Stomach (tissue), 9 donors: ENCODE data around the gene NEUROD6. TPM values are rescaled to one million over a fixed set of nuclear protein-coding genes. Genes with fewer than 3 reads are reported as not detected.

ENCODE experiments used
- DNase-seq, 2 donors: peaks; one replicate each; pipeline versions ENCODE4 v3.0.0 to v3.0.0-alpha.2; 2013 to 2019
- H3K27ac ChIP-seq, 5 donors: fragments of 200-600 bp in 4 of 5; sonication (generic) in 4 of 5; one replicate each; pipeline ENCODE4 v1.5.1; 2013 to 2019; ENCODE audit warnings: mild to moderate bottlenecking in 1 of 5, moderate library complexity in 1 of 5
- H3K27me3 ChIP-seq, 3 donors: fragments of 200-600 bp; sonication (generic); one replicate each; pipeline ENCODE4 v1.5.1; 2017 to 2019; ENCODE audit warnings: mixed run types in 1 of 3
- H3K36me3 ChIP-seq, 4 donors: fragments of 200-600 bp; sonication (generic); 1 replicate in 3 of 4; 2 replicates in 1 of 4; pipeline ENCODE4 v1.5.1; 2016 to 2019
- H3K4me1 ChIP-seq, 4 donors: fragments of 200-600 bp; sonication (generic); one replicate each; pipeline ENCODE4 v1.5.1; 2016 to 2019
- H3K4me3 ChIP-seq, 4 donors: fragments of 200-600 bp; sonication (generic) in 3 of 4; one replicate each; pipeline ENCODE4 v1.5.1; 2016 to 2019; ENCODE audit warnings: mild to moderate bottlenecking in 1 of 4
- H3K9me3 ChIP-seq, 4 donors: fragments of 200-600 bp; sonication (generic); one replicate each; pipeline ENCODE4 v1.5.1; 2016 to 2019
- CTCF ChIP-seq, 7 experiments: fragments of 450-650 bp in 4 of 7; fragments of 200-600 bp in 3 of 7; sonication (generic) in 3 of 7; IDR thresholded peaks; one replicate each; pipeline ENCODE4 v1.5.1; 2016 to 2019; ENCODE audit warnings: antibody characterized with exemption in 7 of 7, control low read depth in 2 of 7, mild to moderate bottlenecking in 1 of 7
- EP300 ChIP-seq: sonication (generic); formaldehyde crosslinking; IDR thresholded peaks from one replicate; pipeline ENCODE4 v1.6.1; 2017; ENCODE audit warnings: antibody characterized with exemption
- POLR2A ChIP-seq, 4 donors: fragments of 450-650 bp; IDR thresholded peaks; one replicate each; pipeline ENCODE4 v1.6.1; 2016; ENCODE audit warnings: antibody characterized with exemption in 4 of 4, control low read depth in 2 of 4, mild to moderate bottlenecking in 1 of 4, moderate library complexity in 1 of 4
- POLR2AphosphoS5 ChIP-seq, 3 donors: sonication (generic); formaldehyde crosslinking; IDR thresholded peaks; one replicate each; pipeline ENCODE4 v1.6.1; 2016; ENCODE audit warnings: antibody characterized with exemption in 3 of 3
- WGBS, 5 donors: extraction: QIAGEN DNeasy Blood & Tissue Kit in 3 of 5; methylation state at CpG; one replicate each; pipeline versions ENCODE4 v1.1.5 to v1.1.7; 2013 to 2018; 5-methylcytosine and 5-hydroxymethylcytosine counted together
- intact Hi-C: fragments of 100-400 bp; cut with DNase I; formaldehyde crosslinking; loops from one replicate; pipeline ENCODE4 v1.15.1; 2023; ENCODE audit warnings: low total_unique reads
- polyA plus RNA-seq, 3 donors: library from polyadenylated mRNA; stranded (reverse); fragments of 200-250 nt; gene quantifications; one replicate each; pipeline ENCODE4 v1.2.3, GENCODE V29; 2013
- total RNA-seq, 5 donors: library from RNA; depleted of rRNA; stranded (reverse); fragments of >200 nt; gene quantifications; one replicate each; pipeline versions ENCODE4 v1.1.0 to v1.2.3, GENCODE V29; 2014 to 2016
- donor health status: healthy with polysubstance abuse.
- donor health status: Bipolar disorder and iron deficiency.
- donor health status: healthy.

The NEUROD6 gene
- total and polyA plus RNA-seq, 8 donors: not detected

GRCh38 chr7:31315758-31316157, 24.8 kb downstream of the NEUROD6 start:
- H3K27ac ChIP-seq: no peak overlapping the region
- H3K36me3 ChIP-seq: no peaks in the 10 kb centered on the region
- no peak for TF ChIP-seq POLR2AphosphoS5 (IDR thresholded peaks at IDR 0.05)
- no peak for TF ChIP-seq CTCF (IDR thresholded peaks at IDR 0.05)
- no peak for TF ChIP-seq POLR2A (IDR thresholded peaks at IDR 0.05)
- no peak for TF ChIP-seq EP300
- no peaks in the 10 kb centered on the region for H3K27me3 ChIP-seq
- intact Hi-C loops: no loop called here
- no peak overlapping the region for H3K4me3 ChIP-seq
- no peaks in the 10 kb centered on the region for H3K9me3 ChIP-seq
- no peaks in the 10 kb centered on the region for H3K4me1 ChIP-seq
- WGBS, 5 donors: 78 to 100% (median 94%) methylated on average over 1 of the region's 1 CpG
- DNase-seq: no peak

GRCh38 chr7:31314781-31315180, 25.7 kb downstream of the NEUROD6 start:
- no peaks in the 10 kb centered on the region for H3K4me1 ChIP-seq
- TF ChIP-seq CTCF (IDR thresholded peaks at IDR 0.05) (no peak), POLR2AphosphoS5 (IDR thresholded peaks at IDR 0.05) (no peak), EP300 (no peak), POLR2A (IDR thresholded peaks at IDR 0.05) (no peak)
- no peaks in the 10 kb centered on the region for H3K9me3 ChIP-seq
- no peaks in the 10 kb centered on the region for H3K27me3 ChIP-seq
- intact Hi-C loops: no loop called here
- WGBS, 5 donors: 26 to 50% (median 47%) methylated on average over 4 of the region's 4 CpGs
- no peak for DNase-seq
- H3K27ac ChIP-seq: no peak overlapping the region
- H3K4me3 ChIP-seq: no peak overlapping the region
- H3K36me3 ChIP-seq: no peaks in the 10 kb centered on the region

- Histone ChIP-seq H3K4me3 (no peak overlapping the region), H3K36me3 (no peaks in the 10 kb centered on the region), H3K9me3 (no peaks in the 10 kb centered on the region), H3K4me1 (no peaks in the 10 kb centered on the region), H3K27me3 (peaks cover 0 to 3% (median 0%) of the 10 kb centered on the region in 3 donors), H3K27ac (no peak overlapping the region)
- no peak for DNase-seq
- intact Hi-C loops: no loop called here
- TF ChIP-seq CTCF (IDR thresholded peaks at IDR 0.05) (no peak), EP300 (no peak), POLR2AphosphoS5 (IDR thresholded peaks at IDR 0.05) (no peak), POLR2A (IDR thresholded peaks at IDR 0.05) (no peak)
- WGBS, 5 donors: 74 to 90% (median 88%) methylated on average over 7 of the region's 7 CpGs
These were observed 27.6 kb downstream of the NEUROD6 start for GRCh38 chr7:31312889-31313288.

GRCh38 chr7:31311552-31311951, 29.0 kb downstream of the NEUROD6 start:
- peak in 1 of 2 donors; percentile 14 for DNase-seq
- Histone ChIP-seq H3K36me3 (no peaks in the 10 kb centered on the region), H3K4me1 (no peaks in the 10 kb centered on the region), H3K27me3 (peaks cover 0 to 3% (median 0%) of the 10 kb centered on the region in 3 donors), H3K27ac (no peak overlapping the region), H3K9me3 (no peaks in the 10 kb centered on the region), H3K4me3 (no peak overlapping the region)
- intact Hi-C loops: no loop called here
- WGBS, 5 donors: 40 to 67% (median 56%) methylated on average over 6 of the region's 6 CpGs
- TF ChIP-seq EP300: no peak
- TF ChIP-seq POLR2A (IDR thresholded peaks at IDR 0.05): no peak
- TF ChIP-seq POLR2AphosphoS5 (IDR thresholded peaks at IDR 0.05): no peak
- TF ChIP-seq CTCF (IDR thresholded peaks at IDR 0.05): no peak
